ELF-1 (cell line): ENCODE results near the gene DTNBP1.

Source experiments
- DNase-seq: peaks from one replicate; pipeline ENCODE4 v3.0.0-alpha.2; 2016; ENCODE audit warnings: low read depth, low spot score

Gene DTNBP1, protein sequence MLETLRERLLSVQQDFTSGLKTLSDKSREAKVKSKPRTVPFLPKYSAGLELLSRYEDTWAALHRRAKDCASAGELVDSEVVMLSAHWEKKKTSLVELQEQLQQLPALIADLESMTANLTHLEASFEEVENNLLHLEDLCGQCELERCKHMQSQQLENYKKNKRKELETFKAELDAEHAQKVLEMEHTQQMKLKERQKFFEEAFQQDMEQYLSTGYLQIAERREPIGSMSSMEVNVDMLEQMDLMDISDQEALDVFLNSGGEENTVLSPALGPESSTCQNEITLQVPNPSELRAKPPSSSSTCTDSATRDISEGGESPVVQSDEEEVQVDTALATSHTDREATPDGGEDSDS

GRCh38 chr6:15662326-15663129 lies at the start of gene DTNBP1:
TSS of gene DTNBP1 (minus strand) at chr6:15663028. CDS start at chr6:15662869, 159 bp downstream.
- peak; percentile 79 for DNase-seq

GRCh38 chr6:15709651-15710269 lies 46.9 kb upstream of the DTNBP1 start:
- DNase-seq, result no peak

DNA sequence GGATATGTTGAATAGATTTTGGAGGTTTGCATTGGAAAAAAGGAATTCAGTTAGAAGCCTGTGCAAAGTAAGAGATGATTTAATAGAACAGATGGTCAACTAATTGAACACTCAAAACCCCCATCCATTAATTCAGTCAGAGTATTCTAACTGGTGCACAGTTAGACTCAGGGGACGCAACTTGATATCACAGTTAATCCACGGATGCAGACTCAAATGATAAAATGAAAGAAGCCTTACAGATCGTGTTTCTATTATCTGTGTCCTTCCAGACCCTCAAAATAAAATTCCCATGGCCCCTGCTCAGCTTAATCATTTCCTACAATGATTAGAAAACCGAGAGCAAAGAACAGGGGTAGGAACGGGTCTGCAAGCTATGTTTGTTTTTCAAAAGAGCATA lies 45.4 kb upstream of the DTNBP1 start:
- no peak for DNase-seq

DNA sequence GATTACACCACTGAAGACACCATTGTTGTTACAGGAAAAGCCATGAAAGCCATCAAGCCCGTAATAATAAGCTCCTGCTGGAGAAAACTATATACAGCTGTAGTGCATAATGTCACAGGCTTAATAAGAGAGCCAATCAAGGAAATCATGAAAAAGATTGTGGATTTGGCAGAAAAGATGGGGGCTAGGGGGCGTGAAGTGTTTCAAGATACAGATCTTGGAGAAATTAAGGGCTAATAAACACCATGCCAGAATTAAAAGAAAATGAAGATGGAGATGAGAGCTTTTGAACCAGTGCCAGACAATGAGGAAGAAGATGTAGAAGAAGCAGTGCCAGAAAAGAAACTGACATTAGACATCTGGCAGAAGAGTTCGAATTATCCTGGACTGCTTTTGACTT lies 43.2 kb upstream of the DTNBP1 start:
- DNase-seq, result no peak

- DNase-seq, result no peak
These were observed 35.6 kb upstream of the DTNBP1 start for GRCh38 chr6:15698471-15698870.

GRCh38 chr6:15697895-15698294 lies 35.1 kb upstream of the DTNBP1 start:
- DNase-seq, result no peak

GRCh38 chr6:15691250-15691869 lies 28.5 kb upstream of the DTNBP1 start:
- peak; percentile 92 for DNase-seq

- no peak for DNase-seq
These were observed 27.7 kb upstream of the DTNBP1 start for GRCh38 chr6:15690510-15690909.

DNA sequence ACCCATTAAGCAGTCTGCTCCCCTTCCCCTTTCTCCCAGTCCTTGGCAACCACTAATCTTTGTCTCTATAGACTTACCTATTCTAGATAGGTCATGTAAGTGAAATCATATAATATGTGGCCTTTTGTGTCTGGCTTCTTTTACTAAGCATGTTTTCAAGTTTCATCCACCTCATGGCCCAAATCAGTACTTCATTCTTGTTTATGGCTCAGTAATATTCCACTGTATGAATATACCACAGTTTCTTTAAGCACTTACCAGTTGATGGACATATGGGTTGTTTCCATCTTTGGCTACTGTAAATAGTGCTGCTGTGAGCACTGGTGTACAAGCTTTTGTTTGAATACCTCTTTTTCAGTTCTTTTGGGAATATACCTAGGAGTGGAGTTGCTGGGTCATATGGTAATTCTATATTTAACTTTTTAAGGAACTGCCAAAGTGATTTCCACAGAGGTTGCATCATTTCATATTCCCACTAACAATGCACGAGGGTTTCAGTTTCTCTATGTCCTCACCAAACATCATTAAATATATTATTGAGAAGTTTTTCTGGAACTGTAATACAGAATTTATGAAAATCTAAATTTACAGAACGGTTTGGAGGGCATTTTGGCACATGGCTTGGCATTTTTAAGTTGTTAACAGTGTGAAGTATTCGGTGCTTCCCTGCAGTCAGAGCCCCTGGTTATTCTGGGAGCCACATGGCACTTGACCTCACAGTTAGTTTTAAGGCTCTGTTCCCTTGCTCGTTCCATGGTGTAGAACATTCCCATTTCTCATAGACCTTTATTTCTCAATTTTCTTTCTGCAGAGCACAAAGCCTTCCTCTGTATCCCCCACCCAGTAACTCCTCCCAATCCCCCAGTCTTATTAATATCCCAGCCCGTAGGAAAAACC lies 27.0 kb upstream of the DTNBP1 start:
- DNase-seq, result no peak

GRCh38 chr6:15685619-15686018 lies 22.8 kb upstream of the DTNBP1 start:
- DNase-seq, result no peak

- no peak for DNase-seq
These were observed 20.4 kb upstream of the DTNBP1 start for GRCh38 chr6:15682965-15683822.

- no peak for DNase-seq
These were observed 19.1 kb upstream of the DTNBP1 start for GRCh38 chr6:15681946-15682345.

DNA sequence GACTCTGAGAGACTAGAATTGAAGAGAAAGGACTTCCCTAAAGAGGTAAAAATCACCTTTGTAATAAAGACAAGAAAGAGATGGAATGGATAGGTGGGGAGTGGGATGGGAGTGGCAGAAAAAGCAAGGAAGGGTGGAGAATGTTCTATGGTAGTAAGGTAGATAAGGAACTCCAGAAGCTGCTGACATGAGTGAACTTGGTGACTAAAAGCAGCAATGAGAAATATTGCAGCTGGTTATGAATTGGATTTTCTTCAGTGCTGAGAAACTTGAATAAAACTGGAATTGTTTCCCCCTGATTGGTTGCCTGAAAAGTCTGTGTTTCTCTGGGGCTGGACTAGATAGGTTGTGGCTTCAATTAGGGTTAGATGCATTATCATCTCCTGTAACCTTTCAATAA lies 15.7 kb upstream of the DTNBP1 start:
- DNase-seq, result no peak

DNA sequence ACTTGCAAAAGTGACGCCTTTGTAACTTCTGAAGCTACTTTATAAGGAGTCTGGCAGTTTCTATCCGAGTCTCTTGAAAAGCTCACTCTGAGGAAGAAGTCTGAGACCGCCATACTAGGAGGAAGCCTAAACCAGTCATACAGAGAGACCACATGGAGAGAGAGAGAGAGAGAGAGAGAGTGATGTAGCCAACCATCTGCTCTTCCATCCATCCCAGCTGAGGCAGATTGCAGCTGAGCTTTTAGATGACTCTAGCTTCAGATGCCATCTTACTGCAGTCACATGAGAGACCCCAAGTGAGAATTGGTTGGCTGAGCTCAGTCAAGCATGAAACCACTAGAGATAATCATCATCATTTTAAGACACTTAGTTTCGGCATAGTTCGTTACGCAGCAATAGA lies 15.0 kb upstream of the DTNBP1 start:
- DNase-seq, result no peak

DNA sequence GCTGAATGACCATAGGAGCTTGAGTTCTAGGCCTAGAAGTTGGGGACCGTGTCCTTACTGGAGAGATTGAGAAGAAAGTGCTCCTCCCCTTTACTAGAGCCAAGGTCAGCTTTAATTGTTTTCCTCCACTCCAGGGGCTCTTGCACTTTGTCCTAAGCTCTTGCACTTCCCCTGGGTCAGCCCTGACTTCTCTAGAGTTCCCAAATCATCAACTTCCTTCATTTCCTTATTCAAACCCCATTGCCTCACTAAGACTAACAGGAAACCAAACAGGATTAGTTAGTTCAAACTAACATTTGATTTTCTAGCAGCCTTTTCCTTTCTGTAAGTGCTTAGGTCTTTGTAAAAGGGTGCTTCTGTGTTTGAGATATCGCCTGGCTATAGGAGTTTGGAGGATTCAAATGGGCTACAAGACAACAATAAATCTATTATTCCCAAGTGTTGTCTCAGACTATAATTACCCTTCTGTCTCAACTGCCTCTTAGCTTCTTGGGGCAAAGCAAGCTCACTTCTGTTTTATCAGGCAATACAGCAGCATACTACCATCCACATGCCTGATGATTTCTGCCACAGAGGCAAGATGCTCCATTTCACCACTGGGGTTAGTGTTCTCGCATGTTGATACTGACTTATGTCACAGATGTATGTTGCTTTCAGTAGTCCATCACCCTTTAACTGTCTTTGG lies 12.8 kb upstream of the DTNBP1 start:
- DNase-seq, result no peak

DNA sequence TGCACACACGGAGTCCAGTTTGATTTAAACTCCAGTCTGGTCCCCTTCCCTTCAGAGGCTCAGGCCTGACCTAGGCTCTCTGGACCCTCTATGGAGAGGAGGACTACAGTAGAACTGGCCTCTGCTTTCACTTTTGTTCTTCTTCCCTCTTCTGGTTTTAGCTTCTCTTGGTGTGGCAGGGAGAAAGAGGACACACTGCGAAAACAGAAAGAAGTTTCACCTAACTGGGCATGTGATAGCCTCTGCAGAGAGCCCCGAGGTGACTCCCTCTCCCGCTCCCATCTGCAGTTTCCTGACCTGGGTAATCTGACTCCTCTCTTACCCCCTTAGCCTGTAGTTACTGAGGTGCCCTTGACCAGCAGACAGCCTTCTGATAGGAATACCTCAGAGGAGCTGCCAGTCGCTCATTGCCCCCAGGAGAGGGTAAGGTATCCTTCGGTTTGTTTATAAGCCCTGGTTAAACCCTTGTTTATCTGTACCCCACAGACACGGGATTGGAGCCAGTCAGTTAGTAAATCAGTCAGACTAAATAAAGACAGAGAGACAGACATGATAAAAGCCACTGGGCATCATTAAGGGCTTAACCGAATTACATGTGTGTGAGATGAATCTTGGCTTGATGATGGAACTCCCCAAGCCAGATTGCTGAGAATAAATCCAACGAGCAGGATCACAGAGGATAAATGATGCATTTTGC lies 12.0 kb upstream of the DTNBP1 start:
- no peak for DNase-seq

GRCh38 chr6:15673666-15674065 lies 10.8 kb upstream of the DTNBP1 start:
- no peak for DNase-seq

GRCh38 chr6:15672818-15673217 lies 10.0 kb upstream of the DTNBP1 start:
- no peak for DNase-seq

- DNase-seq, result no peak
These were observed 9.5 kb upstream of the DTNBP1 start for GRCh38 chr6:15672291-15672690.
